ENCODE measurements around the gene TSHZ1. TPM values are rescaled to one million over a fixed set of nuclear protein-coding genes. Genes with fewer than 3 reads are reported as not detected.
A peak's percentile ranks its signal among the peaks of the same experiment; 100 is the strongest.

Gene TSHZ1
- polyA plus RNA-seq, 1 donor from 2014 or later: 1.1 TPM

DNA sequence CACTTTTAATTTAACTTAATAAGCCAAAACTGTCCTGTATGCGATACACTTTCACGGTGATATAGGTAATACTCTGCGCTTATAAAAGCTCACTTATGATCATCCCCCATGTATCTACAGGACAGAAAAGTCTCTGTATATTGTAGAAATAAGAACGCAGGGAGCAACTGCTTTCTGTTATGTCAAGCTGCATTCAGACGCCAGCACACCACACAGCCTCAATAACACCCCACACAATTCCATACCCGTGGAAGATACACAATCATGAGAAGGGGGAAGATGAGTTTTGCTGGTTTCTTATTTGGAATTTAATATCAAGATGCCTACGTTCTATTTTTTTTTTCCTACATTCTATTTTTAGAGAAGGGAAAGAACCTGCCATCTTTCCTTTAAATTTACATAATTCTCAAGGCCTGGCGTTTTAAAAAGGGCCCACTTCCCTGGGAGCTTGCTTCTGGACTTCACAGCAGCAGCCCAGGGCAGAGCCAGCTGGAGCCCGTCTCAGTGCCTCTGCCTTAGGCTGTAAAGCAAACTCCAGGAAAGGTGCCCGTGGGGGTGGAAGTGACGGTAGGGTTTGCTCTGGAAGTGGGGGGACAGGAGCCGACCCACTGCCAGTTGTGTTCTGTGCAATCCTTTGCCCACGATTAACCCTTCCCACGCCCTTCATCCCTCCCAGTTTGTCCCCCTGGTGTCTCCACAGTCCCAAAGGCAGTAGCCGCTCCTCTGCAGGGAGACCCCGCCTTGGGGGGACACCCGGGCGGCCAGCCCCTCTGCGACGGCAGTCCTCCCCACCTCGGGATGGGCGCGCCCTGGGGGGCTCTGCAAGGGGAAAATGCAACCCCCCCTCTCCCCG is 7.0 kb upstream of the TSHZ1 start:
- peaks cover 5% of the 10 kb centered on the region for H4K20me1 ChIP-seq (ENCODE audit: insufficient read depth)

DNA sequence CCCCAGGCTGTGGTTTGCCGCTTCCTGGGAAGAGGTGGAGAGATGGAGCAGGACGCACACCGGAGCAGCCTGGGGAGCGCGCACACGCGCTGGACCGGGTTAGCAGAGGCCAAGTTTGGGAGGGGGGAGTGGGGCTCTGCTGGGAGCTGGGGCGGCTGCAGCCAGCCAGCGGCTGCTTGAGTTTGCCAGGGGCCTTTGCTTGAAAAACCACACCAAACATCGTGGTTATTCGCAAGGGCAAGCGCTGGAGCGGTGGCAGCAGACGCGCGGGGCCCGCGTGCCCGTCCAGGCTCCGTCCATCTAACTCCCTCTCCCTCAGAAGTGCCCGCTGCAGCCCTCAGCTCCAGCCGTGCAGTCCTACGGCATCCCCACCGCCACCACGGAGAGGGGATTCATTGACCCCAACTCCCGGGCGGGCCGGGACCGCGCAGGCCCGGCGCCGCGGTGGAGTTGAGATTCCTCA is 6.3 kb upstream of the TSHZ1 start:
- Histone ChIP-seq H3K4me3 (ENCODE audit: low read length) (peak overlapping the region; percentile 29), H3K9me2 (ENCODE audit: insufficient read depth, low read length) (no peaks in the 10 kb centered on the region), H3K4me2 (ENCODE audit: low read length) (no peak overlapping the region), H3K9ac (ENCODE audit: low read length) (no peak overlapping the region), H3K27me3 (ENCODE audit: insufficient read depth, low read depth, low read length) (peaks cover 71% of the 10 kb centered on the region), H3F3A (ENCODE audit: insufficient read depth, low read length, poor library complexity, severe bottlenecking) (no peaks in the 10 kb centered on the region), H3K36me3 (ENCODE audit: insufficient read depth, low read length) (no peaks in the 10 kb centered on the region), H2AFZ (ENCODE audit: low read depth, low read length) (no peak overlapping the region), H3K27ac (ENCODE audit: low read length) (no peak overlapping the region), H4K20me1 (ENCODE audit: insufficient read depth) (peaks cover 5% of the 10 kb centered on the region), H3K9me3 (ENCODE audit: low read length) (no peaks in the 10 kb centered on the region), H3K79me2 (replicated peaks; ENCODE audit: insufficient read depth, low read length) (peaks cover 25% of the 10 kb centered on the region)
- TF ChIP-seq EZH2 (IDR thresholded peaks at IDR 0.05; ENCODE audit: borderline replicate concordance, insufficient read depth, low read length, poor library complexity, severe bottlenecking) (peak; percentile 83), MXI1 (conservative IDR thresholded peaks at IDR 0.05; ENCODE audit: poor library complexity, severe bottlenecking) (no peak)

More for the DNA sequence above, 7.0 kb upstream of the TSHZ1 start:
- no peaks in the 10 kb centered on the region for H3K36me3 ChIP-seq (ENCODE audit: insufficient read depth, low read length)
- no peaks in the 10 kb centered on the region for H3K9me3 ChIP-seq (ENCODE audit: low read length)
- H3F3A ChIP-seq (ENCODE audit: insufficient read depth, low read length, poor library complexity, severe bottlenecking): no peaks in the 10 kb centered on the region
- no peak overlapping the region for H3K4me3 ChIP-seq (ENCODE audit: low read length)
- H3K4me2 ChIP-seq (ENCODE audit: low read length): no peak overlapping the region
- H3K9ac ChIP-seq (ENCODE audit: low read length): no peak overlapping the region
- H2AFZ ChIP-seq (ENCODE audit: low read depth, low read length): no peak overlapping the region
- no peak for TF ChIP-seq EP300 (conservative IDR thresholded peaks at IDR 0.05; ENCODE audit: poor library complexity, severe bottlenecking)
- no peak for TF ChIP-seq RAD21 (conservative IDR thresholded peaks at IDR 0.05)
- TF ChIP-seq POLR2AphosphoS5 (IDR thresholded peaks at IDR 0.05): no peak
- no peak for TF ChIP-seq EZH2 (IDR thresholded peaks at IDR 0.05; ENCODE audit: borderline replicate concordance, insufficient read depth, low read length, poor library complexity, severe bottlenecking)
- no peak for TF ChIP-seq MXI1 (conservative IDR thresholded peaks at IDR 0.05; ENCODE audit: poor library complexity, severe bottlenecking)
- TF ChIP-seq, protein P1, sequence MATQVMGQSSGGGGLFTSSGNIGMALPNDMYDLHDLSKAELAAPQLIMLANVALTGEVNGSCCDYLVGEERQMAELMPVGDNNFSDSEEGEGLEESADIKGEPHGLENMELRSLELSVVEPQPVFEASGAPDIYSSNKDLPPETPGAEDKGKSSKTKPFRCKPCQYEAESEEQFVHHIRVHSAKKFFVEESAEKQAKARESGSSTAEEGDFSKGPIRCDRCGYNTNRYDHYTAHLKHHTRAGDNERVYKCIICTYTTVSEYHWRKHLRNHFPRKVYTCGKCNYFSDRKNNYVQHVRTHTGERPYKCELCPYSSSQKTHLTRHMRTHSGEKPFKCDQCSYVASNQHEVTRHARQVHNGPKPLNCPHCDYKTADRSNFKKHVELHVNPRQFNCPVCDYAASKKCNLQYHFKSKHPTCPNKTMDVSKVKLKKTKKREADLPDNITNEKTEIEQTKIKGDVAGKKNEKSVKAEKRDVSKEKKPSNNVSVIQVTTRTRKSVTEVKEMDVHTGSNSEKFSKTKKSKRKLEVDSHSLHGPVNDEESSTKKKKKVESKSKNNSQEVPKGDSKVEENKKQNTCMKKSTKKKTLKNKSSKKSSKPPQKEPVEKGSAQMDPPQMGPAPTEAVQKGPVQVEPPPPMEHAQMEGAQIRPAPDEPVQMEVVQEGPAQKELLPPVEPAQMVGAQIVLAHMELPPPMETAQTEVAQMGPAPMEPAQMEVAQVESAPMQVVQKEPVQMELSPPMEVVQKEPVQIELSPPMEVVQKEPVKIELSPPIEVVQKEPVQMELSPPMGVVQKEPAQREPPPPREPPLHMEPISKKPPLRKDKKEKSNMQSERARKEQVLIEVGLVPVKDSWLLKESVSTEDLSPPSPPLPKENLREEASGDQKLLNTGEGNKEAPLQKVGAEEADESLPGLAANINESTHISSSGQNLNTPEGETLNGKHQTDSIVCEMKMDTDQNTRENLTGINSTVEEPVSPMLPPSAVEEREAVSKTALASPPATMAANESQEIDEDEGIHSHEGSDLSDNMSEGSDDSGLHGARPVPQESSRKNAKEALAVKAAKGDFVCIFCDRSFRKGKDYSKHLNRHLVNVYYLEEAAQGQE (IDR thresholded peaks at IDR 0.05; ENCODE audit: borderline replicate concordance): no peak
- no peak for TF ChIP-seq TAF1 (IDR thresholded peaks at IDR 0.05; ENCODE audit: low read depth)
- TF ChIP-seq, protein P2, sequence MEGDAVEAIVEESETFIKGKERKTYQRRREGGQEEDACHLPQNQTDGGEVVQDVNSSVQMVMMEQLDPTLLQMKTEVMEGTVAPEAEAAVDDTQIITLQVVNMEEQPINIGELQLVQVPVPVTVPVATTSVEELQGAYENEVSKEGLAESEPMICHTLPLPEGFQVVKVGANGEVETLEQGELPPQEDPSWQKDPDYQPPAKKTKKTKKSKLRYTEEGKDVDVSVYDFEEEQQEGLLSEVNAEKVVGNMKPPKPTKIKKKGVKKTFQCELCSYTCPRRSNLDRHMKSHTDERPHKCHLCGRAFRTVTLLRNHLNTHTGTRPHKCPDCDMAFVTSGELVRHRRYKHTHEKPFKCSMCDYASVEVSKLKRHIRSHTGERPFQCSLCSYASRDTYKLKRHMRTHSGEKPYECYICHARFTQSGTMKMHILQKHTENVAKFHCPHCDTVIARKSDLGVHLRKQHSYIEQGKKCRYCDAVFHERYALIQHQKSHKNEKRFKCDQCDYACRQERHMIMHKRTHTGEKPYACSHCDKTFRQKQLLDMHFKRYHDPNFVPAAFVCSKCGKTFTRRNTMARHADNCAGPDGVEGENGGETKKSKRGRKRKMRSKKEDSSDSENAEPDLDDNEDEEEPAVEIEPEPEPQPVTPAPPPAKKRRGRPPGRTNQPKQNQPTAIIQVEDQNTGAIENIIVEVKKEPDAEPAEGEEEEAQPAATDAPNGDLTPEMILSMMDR (IDR thresholded peaks at IDR 0.05; ENCODE audit: poor library complexity, severe bottlenecking): no peak
- no peak for TF ChIP-seq SMC3 (conservative IDR thresholded peaks at IDR 0.05; ENCODE audit: poor library complexity)
- no peaks in the 10 kb centered on the region for H3K9me2 ChIP-seq (ENCODE audit: insufficient read depth, low read length)
- H3K27ac ChIP-seq (ENCODE audit: low read length): no peak overlapping the region
- peaks cover 25% of the 10 kb centered on the region for H3K79me2 ChIP-seq (replicated peaks; ENCODE audit: insufficient read depth, low read length)
- H3K27me3 ChIP-seq (ENCODE audit: insufficient read depth, low read depth, low read length): peaks cover 71% of the 10 kb centered on the region

All from neural cell (in vitro differentiated cells).